ENCODE data around the gene NEU4.
A peak's percentile ranks its signal among the peaks of the same experiment; 100 is the strongest.
"Not testable (repeated sequence)": the region's sequence is repeated elsewhere in the genome, so short reads cannot be mapped to it uniquely, and the experiment has no call there.

NEU4 gene

GRCh38 chr2:241814643-241815476, 5.9 kb downstream of the NEU4 start:
- peak; percentile 29 for DNase-seq

DNA sequence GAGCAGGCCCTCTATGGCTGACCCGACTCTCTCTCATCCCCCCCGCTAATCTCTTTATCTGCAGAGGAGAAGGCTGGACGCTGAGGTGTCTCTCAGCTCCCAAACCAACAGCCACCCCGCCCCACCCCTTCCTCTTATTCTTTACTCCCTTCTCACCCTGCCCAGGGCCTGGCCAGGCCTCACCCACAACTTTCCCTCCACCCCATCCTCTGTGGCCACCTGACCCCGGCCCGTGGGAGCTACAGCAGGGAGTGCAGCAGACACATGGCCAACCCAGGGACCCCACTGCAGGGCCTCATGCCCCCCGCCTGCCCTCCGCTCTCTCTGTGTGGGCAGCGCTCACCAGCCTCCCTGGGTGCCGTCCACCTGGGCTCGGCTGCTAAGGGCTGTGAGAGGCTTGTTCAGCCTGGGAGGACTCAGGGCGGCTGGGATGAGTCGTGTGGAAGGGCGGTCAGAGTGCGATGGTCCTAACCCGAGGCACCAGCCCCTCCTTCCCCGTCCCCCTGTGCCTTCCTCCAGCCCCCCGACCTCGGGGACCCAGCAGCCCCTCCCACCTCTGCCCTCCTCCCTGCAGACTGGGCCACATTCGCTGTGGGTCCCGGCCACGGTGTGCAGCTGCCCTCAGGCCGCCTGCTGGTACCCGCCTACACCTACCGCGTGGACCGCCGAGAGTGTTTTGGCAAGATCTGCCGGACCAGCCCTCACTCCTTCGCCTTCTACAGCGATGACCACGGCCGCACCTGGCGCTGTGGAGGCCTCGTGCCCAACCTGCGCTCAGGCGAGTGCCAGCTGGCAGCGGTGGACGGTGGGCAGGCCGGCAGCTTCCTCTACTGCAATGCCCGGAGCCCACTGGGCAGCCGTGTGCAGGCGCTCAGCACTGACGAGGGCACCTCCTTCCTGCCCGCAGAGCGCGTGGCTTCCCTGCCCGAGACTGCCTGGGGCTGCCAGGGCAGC, 6.8 kb downstream of the NEU4 start:
- peak; percentile 30 for DNase-seq

- peak; percentile 29 for DNase-seq
Measured at GRCh38 chr2:241816431-241817121, 7.6 kb downstream of the NEU4 start.

DNA sequence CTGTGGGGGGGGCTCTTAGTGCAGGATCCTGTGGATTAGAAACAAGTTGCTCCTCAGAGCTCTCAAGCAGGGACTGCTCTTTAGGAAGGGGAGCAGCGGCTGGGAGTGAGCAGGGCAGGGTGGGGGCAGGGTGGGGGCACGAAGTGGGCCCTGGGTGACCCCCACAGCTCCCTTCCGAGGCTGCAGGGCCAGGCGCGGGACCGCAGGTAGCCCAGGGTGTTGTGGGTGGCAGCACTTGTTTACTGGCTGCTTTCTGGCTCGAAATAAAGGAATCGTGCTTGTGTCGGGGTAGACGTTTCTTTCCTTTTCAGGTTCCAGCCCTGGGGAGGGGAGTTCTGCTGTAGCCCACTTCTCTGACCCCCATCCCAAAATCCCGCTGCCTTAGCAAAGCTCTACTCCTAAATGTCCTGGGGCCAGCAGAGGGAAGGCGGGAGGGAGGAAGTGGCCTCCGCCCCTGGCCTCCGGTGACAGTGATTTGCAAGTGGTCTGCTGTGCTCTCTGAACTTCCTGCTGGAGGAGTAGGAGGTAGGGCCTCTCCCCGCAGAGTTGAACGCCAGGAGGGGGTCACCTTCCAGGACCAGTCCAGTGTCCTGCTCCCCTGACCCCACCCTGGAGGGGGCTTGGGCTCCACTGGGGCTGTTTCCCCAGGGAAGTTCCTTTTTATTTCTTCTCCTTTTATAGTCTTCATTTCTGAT, 8.3 kb downstream of the NEU4 start:
- peak; percentile 29 for DNase-seq

DNA sequence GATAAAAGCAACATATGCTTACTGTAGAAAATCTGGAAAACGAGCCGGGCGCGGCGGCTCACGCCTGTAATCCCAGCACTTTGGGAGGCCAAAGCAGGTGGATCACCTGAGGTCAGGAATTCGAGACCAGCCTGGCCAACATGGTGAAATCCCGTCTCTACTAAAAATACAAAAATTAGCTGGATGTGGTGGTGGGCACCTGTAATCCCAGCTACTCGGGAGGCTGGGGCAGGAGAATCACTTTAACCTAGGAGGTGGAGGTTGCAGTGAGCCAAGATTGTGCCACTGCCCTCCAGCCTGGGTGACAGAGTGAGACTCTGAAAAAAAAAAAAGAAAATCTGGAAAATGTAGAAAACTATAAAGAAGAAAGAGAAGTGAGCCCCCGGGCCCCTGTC, 8.8 kb downstream of the NEU4 start:
- not testable (repeated sequence) for DNase-seq

GRCh38 chr2:241818229-241818942, 9.4 kb downstream of the NEU4 start:
- no peak for DNase-seq

DNA sequence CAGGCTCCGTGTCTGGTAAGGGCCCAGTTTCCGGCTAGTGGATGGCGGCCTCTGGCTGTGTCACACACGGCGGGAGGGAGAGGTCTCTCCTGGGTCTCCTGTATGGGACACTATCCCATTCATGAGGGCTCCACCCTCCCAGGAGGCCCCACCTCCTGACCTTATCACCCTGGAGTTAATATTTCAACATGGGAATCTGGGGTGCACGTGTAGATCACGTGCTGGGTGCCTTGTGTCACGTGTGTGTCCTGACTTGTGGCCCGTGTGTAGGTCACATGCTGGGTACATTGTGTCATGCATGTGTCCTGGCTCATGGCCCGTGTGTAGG, 9.9 kb downstream of the NEU4 start:
- no peak for DNase-seq

DNA sequence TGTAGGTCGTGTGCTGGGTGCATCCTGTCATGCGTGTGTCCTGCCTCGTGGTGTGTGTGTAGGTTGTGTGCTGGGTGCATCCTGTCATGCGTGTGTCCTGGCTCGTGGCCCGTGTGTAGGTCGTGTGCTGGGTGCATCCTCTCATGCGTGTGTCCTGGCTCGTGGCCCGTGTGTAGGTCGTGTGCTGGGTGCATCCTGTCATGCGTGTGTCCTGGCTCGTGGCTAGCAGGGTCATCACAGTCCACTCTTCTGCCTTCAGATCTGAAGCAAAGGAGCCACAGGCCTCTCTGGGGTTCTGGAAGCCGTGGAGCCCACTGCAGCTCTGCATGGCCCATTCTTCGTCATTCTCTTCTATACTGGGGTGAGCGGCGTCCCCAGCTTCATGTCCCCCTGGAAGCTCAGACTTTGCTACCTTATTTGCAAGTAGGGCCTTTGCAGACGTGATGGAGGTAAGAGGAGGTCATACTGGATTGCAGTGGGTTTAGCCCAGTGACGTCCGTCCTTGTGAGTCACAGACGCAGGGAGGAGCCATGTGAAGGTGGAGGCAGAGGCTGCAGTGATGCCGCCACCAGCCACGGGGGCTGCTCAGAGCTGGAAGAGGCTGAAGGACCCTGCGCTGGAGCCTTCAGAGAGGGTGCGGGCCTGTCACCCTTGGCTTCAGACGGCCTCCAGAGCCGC, 11.1 kb downstream of the NEU4 start:
- not testable (repeated sequence) for DNase-seq

DNA sequence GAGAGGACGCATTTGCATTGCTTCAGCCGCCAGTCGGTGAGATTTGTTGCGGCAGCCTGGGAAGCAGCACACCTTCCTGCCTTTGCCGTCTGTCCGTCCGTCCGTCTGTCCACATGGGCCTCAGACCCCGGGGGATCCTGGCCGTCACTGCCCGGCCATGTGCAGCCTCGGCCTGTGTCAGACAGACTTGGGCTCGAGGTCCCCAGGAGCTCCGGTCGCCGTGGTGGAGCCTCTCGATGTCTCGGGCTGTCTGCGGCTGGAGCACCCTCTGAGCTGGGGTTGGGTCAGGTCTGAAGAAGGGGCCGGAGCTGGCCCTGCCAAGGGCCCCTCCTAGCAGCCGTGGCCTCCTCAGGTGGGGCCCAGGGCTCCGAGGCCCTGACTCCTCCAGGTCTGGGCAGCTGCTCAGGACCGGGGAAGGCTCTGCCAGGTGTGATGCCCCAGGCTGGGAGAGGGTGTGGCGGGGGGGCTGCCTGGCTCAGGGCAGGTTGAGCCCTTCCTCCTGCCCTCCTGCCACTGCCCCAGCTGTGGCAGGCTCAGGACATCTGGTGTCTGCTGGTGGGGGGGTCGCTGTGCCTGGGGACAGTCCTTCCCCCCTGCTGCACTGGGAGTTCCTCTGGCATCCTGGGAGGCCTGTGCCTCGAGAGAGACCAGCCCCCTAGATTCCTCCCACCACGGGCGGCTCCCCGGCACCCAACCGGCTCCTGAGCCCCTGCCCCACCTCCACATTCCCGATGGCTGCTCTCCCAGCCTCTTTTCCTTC, 11.8 kb downstream of the NEU4 start:
- no peak for DNase-seq

DNA sequence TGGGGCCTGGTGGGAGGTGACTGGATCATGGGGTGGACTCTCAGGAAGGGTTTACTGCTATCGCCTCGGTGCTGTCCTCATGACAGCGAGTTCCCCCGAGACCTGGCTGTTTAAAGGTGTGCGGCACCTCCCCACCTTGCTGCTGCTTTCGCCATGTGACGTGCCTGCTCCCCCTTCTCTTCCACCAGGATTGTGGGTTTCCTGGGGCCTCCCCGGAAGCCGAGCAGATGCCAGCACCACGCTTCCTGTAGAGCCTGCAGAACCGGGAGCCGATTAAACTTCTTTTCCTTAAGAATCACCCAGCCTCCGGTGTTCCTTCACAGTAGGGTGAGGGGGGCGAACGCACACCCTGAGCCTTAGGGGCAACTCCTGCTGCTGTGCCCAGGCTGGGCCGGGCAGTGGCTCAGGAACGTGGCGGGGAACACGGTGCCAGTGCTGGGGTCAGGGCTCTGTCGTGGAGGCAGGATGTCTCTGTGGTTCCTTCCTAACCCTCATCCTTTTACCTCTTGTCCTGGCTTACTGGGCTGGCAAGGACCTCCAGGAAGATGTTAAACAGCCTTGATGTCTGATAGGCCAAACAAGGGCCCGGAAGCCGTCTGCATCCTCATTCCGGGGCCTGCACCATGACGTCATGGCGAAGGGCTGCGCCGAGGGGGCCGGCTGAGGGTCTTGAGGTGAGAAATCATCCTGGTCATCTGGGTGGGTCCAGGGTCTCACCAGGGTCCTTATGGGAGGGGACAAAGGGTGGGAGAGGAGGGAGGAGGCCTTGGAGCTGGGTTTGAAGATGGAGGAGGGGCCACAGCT, 12.7 kb downstream of the NEU4 start:
- DNase-seq = peak; percentile 28

GRCh38 chr2:241822264-241822623, 13.3 kb downstream of the NEU4 start:
- DNase-seq = no peak

DNA sequence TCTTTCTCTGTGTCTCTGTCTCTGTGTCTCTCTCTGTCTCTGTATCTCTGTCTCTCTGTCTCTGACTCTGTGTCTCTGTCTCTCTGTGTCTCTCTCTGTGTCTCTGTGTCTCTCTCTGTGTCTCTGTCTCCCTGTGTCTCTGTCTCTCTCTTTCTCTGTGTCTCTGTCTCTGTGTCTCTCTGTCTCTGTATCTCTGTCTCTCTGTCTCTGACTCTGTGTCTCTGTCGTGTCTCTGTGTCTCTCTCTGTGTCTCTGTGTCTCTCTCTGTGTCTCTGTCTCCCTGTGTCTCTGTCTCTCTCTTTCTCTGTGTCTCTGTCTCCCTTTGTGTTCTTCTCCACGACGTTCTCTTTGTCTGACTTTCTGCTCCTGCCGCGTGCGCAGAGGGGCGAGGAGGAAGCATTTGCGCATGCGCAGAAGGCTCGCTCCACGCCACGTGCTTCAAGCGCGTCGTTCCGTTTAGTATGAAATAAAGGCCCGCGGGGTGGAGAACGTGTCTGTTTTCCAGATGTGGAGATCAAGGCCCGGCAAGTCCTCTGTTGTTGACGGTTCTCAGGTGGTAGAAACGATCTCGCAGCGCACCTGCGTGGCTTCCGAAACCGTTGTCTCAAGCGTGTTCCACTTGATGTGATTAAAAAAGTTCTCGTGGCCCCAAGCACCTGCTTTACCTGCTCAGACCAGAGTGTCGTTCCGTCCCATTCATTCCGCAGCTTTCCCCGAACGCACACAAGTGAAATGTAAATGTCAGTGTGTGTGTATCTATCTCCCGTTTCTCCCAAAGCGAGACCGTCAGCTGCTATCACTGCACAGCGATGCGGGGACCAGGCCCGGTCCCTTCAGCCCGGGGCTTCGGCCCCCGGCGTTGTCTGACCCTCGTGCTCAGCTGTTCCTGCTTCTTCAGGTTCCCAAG, 14.8 kb downstream of the NEU4 start:
- DNase-seq = not testable (repeated sequence)

DNA sequence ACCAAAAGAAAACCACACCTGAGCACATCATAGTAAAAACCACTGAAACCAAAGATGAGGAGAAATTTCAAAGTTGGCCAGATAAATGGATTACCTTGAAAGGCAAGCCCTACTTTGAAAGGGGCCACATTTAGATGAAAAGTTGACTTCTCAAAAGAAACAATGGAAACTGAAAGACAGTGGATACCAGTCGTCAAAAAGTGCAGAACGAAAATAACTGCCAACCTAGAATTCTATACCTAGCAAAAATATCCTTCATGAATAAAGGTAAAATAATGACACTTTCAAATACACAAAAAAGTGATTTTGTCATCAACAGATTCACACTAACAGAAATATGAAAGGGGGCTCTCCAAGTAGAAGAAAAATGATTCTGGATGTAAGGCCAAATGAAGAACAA, 18.4 kb downstream of the NEU4 start:
- no peak for DNase-seq

- DNase-seq = no peak
Measured at GRCh38 chr2:241833101-241833663, 24.2 kb downstream of the NEU4 start.

DNA sequence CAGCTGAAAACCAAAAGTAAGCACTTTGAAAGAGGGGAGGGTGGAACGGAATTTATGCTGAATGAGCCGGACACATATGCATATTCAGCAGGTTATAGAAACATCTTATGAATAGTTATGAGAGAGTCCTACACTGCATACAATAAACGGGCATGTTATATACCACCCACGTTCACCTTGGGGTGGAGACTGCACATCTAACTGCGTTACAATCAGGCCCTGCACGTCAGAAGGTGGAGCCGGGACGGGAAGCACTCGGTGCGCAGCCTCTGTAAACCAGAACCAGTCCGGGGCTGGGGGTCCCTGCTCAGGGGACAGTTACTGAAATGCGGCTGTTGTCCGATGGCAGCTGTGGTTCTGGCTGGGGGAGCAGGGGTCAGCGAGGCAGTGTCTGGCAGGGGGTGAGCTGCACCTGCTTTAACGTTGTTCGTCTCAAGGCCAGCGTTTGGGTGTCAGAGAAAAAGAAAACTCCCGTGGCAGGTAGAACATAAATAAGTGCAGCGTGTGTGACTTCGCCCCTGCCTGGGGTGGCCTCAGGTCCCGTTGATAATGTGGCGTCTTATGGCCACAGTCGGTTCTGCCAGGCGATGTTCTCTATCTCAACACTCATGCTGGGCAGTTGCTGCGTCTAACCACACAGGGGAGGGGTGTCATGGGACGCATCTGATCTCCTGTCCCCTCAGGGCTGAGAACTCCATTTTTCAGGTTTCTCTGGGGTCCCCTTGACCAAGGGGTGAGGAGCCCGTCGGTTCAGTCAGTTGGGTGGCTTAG, 24.9 kb downstream of the NEU4 start:
- not testable (repeated sequence) for DNase-seq

DNA sequence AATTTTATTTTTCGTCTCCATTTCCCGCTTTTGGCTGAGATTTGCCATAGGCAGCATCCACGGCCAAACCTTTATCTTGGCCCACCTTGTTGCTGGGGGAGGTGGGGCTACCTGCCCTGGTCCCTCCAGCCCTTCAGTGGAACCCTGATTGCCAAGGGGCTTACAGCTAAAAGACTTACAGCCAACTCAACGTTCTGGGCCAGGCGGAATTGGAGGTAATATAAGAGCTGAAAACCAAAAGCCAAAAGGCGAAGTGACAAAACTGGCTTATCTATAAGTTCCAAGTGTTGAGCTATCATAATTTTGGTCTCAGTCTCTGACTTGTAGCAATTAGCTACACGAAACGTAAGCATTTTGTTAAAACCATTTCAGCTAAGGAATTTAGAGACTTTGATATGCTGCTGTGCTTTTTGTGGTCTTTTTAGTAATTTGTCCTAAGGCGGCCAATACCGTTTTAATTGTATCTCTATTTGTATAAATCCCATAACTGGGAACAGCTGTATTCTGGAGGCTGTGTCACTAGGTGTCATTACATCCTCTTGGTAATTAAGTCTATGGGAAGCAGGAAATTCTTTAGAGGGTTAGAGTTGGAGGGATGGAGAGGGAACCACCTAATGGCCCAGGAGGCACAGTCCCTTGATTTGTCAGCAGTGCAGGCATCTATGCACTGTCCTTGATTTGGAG, 25.7 kb downstream of the NEU4 start:
- DNase-seq = no peak

DNA sequence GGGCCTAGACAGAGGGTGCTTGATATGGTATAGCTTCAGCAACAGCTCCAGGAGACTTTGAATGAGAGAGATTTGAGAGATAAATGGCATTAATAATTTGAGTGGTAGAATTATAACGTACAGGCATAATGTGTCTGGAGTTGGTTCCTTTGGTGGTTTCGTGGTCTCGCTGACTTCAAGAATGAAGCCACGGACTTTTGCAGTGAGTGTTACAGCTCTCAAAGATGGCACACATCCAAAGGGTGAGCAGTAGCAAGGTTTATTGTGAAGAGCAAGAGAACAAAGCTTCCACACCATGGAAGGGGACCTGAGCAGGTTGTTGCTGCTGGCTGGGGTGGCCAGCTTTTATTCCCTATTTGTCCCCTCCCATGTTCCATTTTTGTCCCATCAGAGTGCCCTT, 26.6 kb downstream of the NEU4 start:
- DNase-seq = no peak
